Subcutaneous adipose tissue (tissue), 4 donors: Measurements from ENCODE around the gene RBM20. TPM values are rescaled to one million over a fixed set of nuclear protein-coding genes. Genes with fewer than 3 reads are reported as not detected.

Experiments used
- total RNA-seq, 4 donors: library from RNA; depleted of rRNA; stranded (reverse); fragments of >200 nt; gene quantifications; one replicate each; pipeline ENCODE4 v1.1.0, GENCODE V29; 2016
- TF ChIP-seq, protein P1 (sequence below): fragments of 450-650 bp; IDR thresholded peaks from one replicate; pipeline ENCODE4 v1.5.1; 2016; ENCODE audit warnings: low read depth, mild to moderate bottlenecking, control low read depth, antibody characterized with exemption, moderate library complexity

Gene RBM20
- total RNA-seq, 4 donors from 2014 or later, result 0.88 to 10.3 (median 3.5) TPM

DNA sequence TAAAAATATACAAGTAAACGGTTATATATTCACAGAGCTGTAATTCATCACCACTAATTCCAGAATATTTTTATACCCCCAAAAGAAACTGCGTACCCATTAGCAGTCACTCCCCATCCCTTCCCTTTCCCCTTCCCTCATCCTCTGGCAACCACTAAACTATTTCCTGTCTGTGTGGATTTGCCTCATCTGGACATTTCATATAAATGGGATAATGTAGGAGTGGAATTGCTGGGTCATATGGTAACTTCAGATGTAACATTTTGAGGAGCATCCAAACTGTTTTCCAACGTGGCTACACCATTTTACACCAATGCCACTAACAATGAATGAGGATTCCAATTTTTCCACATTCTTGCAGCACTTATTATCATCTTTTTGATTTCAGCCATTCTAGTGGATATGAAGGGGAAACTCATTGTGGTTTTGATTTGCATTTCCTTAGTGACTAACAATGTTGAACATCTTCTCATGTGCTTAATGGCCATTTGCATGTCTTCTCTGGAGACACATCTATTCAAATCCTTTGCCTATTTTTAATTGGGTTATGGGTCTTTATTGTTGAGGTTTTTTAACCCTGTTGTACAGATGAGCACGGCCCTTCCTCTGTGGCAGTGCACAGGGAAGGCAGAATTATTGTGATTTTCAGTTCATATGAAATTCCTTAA lies 79.2 kb downstream of the RBM20 start:
- TF ChIP-seq, protein P1, sequence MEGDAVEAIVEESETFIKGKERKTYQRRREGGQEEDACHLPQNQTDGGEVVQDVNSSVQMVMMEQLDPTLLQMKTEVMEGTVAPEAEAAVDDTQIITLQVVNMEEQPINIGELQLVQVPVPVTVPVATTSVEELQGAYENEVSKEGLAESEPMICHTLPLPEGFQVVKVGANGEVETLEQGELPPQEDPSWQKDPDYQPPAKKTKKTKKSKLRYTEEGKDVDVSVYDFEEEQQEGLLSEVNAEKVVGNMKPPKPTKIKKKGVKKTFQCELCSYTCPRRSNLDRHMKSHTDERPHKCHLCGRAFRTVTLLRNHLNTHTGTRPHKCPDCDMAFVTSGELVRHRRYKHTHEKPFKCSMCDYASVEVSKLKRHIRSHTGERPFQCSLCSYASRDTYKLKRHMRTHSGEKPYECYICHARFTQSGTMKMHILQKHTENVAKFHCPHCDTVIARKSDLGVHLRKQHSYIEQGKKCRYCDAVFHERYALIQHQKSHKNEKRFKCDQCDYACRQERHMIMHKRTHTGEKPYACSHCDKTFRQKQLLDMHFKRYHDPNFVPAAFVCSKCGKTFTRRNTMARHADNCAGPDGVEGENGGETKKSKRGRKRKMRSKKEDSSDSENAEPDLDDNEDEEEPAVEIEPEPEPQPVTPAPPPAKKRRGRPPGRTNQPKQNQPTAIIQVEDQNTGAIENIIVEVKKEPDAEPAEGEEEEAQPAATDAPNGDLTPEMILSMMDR, result no peak

DNA sequence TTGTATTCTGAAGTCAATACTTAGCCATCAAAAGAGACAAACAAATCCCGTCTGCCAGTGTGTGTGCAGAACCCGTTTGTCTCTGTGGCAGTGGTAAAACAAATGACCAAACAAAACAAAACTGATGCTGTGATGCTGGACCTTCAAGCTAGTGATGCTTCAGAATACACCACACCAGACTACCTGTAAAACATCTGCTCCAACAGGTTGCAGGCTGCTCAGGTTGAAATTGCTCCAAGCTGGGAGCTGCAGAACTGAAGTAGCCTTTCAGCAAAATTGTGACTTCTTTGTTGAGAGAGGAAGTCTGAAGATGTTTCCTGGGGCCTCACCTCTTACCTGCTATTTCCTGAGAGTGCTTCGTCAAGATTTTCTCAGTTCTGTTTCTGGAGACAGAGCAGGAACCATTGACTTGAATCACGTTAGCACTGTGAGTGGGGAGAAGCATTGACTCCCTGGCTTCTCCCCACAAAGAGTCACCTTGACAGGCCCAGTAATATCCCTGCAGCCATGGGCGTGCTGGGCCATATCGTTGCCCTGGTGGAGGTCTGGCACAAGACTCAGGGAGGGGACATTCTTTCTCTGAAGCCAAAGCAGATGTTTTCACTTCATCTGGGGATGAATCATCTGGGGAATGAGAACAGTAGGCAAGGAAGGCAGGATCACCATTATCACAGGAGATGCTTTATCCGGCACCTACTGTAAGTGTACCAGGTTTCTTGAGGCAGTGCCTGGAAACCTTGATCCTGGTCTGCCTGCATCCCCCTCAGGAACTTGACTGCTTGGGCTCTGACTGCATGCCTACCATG lies 80.2 kb downstream of the RBM20 start:
- TF ChIP-seq, protein P1, result no peak

DNA sequence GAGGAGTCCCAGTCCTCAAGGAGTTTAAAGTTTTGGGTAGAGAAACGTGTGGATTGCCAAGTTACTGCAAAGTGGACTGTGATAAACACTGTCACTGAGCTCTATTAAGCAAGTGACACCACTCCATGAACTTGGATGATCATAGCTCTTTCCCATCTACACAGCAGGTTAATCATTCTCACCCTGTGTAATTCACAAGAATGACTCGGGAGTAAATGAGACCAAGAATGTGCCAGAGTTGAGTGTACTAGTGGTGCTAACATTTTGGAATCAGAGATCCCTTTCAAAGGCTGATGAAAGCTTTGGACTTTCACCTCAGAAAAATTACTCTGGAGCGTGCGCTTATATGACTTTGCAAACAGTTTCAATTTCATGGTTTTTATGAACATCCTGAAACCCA lies 80.8 kb downstream of the RBM20 start:
- TF ChIP-seq, protein P1, result no peak

DNA sequence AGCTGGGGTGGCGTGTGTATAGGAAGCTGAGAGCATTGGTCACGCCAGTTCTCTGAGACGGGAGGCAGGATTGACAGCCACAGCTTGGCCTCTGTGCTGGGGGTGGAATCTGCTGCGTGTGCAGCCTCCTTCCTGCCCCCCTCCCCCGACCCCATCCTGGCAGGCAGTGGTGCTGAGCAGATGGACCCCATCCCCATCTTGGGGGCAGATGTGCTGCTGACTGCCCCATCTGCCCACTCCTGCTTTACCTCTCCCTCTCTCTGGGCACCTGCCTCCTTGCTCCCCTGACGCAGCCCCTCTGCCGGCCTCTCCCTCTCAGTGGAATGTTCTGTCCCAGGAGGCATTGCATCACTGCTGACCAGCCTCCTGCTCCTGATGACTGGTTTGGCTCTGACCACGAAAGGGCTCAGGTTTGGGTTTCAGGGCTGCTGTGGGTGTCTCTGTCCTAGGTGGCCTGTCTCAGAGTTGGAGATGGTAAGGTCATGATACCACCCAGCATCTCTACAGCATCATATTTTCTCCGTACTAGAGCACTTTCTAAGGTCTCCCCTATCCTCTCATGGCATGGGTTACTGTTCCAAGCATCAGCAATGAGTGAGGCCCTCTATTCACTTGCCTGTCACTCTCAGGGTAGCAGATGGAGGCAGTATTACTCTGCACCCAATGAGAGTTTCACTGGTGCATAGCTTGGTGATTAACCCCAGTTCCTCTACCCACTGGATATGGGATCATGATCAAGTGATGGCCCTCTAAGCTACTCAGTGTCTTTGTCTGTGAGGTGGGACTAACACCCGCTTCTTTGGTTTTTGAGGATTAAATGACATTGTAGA lies 81.9 kb downstream of the RBM20 start:
- TF ChIP-seq, protein P1, result no peak

DNA sequence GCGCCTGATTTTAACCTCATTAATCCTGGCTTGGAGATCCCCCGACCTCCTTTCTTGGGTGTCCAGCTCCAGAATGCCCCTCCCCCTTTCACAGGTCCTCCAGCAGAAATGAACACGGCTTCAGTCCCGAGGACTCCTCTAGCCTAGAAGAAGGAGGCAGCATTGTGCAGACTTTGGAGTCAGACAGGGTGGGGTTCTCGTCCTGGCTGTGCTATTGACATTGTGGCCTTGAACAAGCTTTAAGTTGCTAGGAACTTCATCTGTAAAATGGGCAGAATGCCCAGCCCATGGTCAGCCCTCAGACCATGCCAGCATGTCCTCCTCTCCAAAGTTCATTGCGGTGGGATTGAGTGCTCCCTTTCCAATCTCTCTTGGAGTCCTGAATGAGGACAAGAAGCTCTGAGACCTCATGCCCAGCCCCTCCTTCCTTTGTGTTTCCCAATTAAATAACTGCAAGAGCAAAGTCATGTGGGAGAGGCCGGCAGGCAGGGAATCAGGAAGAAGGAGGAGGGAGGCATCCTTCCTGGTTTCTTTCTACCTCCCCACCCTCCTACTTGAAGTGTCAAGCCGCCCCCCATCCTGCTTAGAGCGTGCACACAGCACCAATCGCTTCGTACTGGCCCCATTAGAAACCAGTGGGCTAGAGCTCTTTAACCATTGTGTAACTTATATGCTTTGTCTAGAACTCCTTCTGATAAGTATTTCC lies 86.4 kb downstream of the RBM20 start:
- TF ChIP-seq, protein P1, result no peak

DNA sequence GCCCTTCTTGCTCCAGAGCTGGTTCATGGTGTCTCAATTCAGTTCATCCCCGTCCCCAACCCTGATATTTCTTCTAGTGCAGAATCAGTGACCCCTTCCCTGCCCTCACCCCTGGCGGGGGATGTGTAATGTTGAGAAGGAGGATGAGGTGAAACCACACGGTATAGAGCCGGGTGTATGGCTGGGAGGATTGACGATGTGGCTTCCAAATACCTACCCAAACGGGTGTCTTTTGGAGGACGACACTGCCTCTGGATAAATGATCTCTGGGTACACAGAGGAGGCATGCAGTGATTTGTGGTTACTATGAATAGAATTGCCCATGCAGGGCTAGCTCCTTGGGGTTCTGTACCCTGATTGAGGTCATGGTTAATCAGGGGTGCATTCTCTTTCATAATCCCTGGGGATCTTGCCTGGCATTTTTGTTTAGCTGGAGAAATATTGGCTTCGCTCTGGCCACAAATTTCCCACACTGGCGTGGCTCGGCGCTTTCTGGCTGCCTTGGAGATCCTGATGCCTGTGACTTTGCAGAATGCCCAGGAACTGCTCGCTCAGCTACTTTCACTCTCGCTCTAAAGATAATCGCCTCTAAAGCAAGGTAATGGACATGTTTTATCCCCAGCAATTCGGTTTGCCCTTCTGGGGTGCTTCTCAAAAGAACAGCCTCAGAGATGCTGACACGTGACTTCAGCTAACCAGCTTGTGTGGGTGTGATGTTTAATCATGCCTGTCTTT lies 89.2 kb downstream of the RBM20 start:
- TF ChIP-seq, protein P1, result no peak
